OCI-LY3 (cell line): ENCODE measurements around the gene GOLGA6A.
"Not testable (repeated sequence)": the region's sequence is repeated elsewhere in the genome, so short reads cannot be mapped to it uniquely, and the experiment has no call there.

Source experiments
- H2AFZ ChIP-seq: fragments of 200-600, 300-600 bp; shearing (Covaris generic); 2 replicates; pipeline ENCODE4 v1.6.0; 2014; ENCODE audit warnings: antibody characterized with exemption, low read depth, low read length
- H3K27ac ChIP-seq: fragments of 200-600, 300-600 bp; sonication (generic); 2 replicates; pipeline ENCODE4 v1.5.1; 2014; ENCODE audit warnings: mild to moderate bottlenecking, low read length, moderate library complexity, mixed read lengths
- H3K27me3 ChIP-seq: fragments of 200-600, 300-600 bp; sonication (generic); 2 replicates; pipeline ENCODE4 v1.6.1; 2014; ENCODE audit warnings: low read depth, low read length, mixed read lengths
- H3K36me3 ChIP-seq: fragments of 200-600, 300-600 bp; sonication (generic); replicated peaks from 2 replicates; pipeline ENCODE3; 2014; ENCODE audit warnings: low read depth, low read length, mixed read lengths
- H3K4me1 ChIP-seq: fragments of 300-600, 200-600 bp; sonication (generic); 2 replicates; pipeline ENCODE4 v1.6.1; 2014; ENCODE audit warnings: low read length, mixed read lengths
- H3K4me2 ChIP-seq: fragments of 200-600, 300-600 bp; sonication (generic); 2 replicates; pipeline ENCODE4 v1.6.1; 2014; ENCODE audit warnings: low read length, mixed read lengths
- H3K4me3 ChIP-seq: fragments of 300-600, 200-600 bp; sonication (generic); 2 replicates; pipeline ENCODE4 v1.5.1; 2014; ENCODE audit warnings: antibody characterized with exemption, mild to moderate bottlenecking, low read length, moderate library complexity
- H3K79me2 ChIP-seq: fragments of 300-600, 200-600 bp; shearing (Covaris generic); 2 replicates; pipeline ENCODE4 v1.6.1; 2014; ENCODE audit warnings: mild to moderate bottlenecking, low read length, mixed read lengths
- H3K9ac ChIP-seq: fragments of 300-600, 200-600 bp; shearing (Covaris generic); 2 replicates; pipeline ENCODE4 v1.6.0; 2014; ENCODE audit warnings: mild to moderate bottlenecking, low read length, moderate library complexity
- H3K9me3 ChIP-seq: fragments of 200-600, 300-600 bp; shearing (Covaris generic); 2 replicates; pipeline ENCODE4 v1.6.1; 2014; ENCODE audit warnings: low read length, mixed read lengths; ENCODE audit not compliant: insufficient read depth
- H4K20me1 ChIP-seq: fragments of 200-600, 300-600 bp; sonication (generic); 2 replicates; pipeline ENCODE4 v1.6.1; 2016; ENCODE audit warnings: low read length, mixed read lengths; ENCODE audit not compliant: insufficient read depth
- EZH2phosphoT487 ChIP-seq: fragments of 200-600 bp; shearing (Covaris generic); IDR thresholded peaks from 2 replicates; pipeline ENCODE4 v1.6.1; 2018; ENCODE audit warnings: antibody characterized with exemption, mixed run types, low read depth
- TF ChIP-seq, protein P1 (sequence below): fragments of 200-600, 300-600 bp; sonication (generic); IDR thresholded peaks from 2 replicates; pipeline ENCODE4 v1.5.1; 2014; ENCODE audit warnings: antibody characterized with exemption, low read length, low read depth

Gene GOLGA6A

DNA sequence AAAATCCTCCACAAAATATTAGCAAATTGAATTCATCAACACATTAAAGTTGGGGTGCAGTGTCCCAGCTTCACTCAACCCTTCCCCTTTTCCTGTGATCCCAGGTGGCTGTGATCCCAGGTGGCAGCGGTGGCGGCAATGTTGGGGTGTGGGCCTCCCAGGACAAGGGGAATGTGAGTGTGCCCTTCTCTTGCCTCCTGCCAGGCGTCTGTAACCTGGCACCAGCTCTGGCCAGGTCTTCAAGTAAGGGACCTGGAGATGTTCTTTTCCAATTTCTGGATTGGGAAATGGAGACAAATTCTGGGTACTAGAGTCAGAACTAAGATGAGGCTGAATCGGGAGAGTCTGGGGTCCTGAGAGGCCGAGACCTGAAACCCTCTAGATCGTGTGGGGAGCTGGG lies 20.1 kb downstream of the GOLGA6A start:
- Histone ChIP-seq H2AFZ (no peak overlapping the region), H3K4me1 (no peaks in the 10 kb centered on the region), H3K27me3 (peaks cover 4% of the 10 kb centered on the region; the same call in 1 of the 2 replicates), H4K20me1 (no peaks in the 10 kb centered on the region), H3K27ac (no peak overlapping the region), H3K4me2 (no peak overlapping the region), H3K9ac (no peak overlapping the region), H3K36me3 (no peaks in the 10 kb centered on the region), H3K79me2 (no peaks in the 10 kb centered on the region), H3K4me3 (no peak overlapping the region), H3K9me3 (no peaks in the 10 kb centered on the region)
- TF ChIP-seq EZH2phosphoT487, result no peak
- TF ChIP-seq, protein P1, sequence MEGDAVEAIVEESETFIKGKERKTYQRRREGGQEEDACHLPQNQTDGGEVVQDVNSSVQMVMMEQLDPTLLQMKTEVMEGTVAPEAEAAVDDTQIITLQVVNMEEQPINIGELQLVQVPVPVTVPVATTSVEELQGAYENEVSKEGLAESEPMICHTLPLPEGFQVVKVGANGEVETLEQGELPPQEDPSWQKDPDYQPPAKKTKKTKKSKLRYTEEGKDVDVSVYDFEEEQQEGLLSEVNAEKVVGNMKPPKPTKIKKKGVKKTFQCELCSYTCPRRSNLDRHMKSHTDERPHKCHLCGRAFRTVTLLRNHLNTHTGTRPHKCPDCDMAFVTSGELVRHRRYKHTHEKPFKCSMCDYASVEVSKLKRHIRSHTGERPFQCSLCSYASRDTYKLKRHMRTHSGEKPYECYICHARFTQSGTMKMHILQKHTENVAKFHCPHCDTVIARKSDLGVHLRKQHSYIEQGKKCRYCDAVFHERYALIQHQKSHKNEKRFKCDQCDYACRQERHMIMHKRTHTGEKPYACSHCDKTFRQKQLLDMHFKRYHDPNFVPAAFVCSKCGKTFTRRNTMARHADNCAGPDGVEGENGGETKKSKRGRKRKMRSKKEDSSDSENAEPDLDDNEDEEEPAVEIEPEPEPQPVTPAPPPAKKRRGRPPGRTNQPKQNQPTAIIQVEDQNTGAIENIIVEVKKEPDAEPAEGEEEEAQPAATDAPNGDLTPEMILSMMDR, result no peak

DNA sequence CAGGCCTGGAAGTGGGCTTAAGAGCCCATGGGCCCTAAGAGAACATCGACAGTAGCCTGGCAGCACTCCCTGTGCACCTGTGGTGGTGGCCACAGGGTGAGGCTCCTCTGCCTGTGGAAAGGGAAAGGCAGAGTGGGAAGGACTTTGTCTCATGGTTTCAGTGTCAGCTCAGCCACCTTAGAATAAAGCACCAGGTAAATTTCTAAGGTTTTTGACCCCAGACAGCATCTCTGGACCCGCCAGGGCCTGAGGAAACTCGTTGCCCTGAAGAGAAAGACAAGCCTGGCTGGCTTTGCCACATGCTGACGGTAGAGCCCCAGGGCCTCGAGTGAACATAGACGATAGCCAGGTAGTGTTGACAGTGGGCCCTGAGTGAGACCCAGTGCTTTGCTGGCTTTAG lies 22.1 kb downstream of the GOLGA6A start:
- Histone ChIP-seq H3K27ac (no peak overlapping the region), H3K36me3 (no peaks in the 10 kb centered on the region), H3K27me3 (peaks cover 9% of the 10 kb centered on the region; the same call in 1 of the 2 replicates), H3K4me1 (no peaks in the 10 kb centered on the region), H3K4me3 (no peak overlapping the region), H3K79me2 (no peaks in the 10 kb centered on the region), H3K9ac (no peak overlapping the region), H4K20me1 (no peaks in the 10 kb centered on the region), H2AFZ (no peak overlapping the region), H3K9me3 (no peaks in the 10 kb centered on the region), H3K4me2 (no peak overlapping the region)
- TF ChIP-seq, protein P1, result no peak
- TF ChIP-seq EZH2phosphoT487, result no peak

DNA sequence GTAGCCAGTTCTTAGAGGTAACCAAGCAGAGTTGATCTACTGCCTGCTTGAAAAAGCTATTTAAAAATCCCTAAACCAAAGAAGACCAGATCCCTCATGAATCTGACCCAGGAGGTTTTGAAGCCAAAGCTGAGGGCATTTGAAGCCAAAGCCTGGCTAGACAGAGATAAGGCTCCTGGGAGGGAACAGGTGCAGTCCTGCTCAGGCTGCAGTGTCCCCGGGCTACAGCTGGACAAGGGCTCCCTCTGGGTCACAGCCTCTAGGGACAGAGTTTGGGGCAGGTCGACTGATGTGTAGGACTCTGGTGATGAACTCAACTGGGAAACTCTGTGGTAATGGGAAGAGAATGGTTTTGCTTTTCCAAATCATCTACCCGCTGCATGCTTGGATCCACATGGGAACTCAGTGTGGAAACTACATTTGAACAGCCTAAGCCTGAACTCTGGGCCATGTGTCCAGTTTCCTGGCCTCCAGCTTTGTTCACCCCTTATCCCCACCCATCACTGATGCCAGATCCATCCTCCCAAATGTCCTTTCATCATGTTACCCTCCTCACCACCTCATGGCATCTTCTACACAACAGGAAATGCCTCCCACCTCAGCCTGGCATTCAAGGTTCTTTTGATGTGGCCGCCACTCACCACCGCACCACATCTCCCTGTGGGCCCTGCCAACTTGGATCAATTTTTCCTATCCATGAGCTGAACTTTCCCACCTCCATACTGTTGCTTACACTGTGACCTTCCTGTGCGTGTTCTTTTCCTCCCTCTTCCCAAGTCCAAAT lies 23.1 kb downstream of the GOLGA6A start:
- not testable (repeated sequence) for H3K9me3 ChIP-seq, H3K9ac ChIP-seq, H2AFZ ChIP-seq, H3K27ac ChIP-seq, H3K36me3 ChIP-seq, H3K4me3 ChIP-seq, H3K4me2 ChIP-seq, H4K20me1 ChIP-seq, H3K4me1 ChIP-seq, H3K79me2 ChIP-seq
- peaks cover 14% of the 10 kb centered on the region; the same call in 1 of the 2 replicates for H3K27me3 ChIP-seq

DNA sequence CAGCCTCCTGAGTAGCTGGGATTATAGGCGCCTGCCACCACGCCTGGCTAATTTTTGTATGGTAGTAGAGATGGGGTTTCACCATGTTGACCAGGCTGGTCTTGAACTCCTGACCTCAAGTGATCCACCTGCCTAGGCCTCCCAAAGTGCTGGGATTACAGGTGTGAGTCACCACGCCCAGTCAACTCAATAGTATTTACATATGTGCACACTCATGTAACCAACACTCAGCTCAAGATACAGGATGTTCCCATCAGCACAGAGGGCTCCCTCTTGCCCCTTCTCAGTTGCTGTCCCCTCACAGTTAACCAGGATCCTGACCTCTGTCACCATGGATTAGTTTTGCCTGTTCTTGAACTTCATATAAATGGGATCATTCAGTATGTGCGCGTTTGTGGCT lies 26.0 kb downstream of the GOLGA6A start:
- Histone ChIP-seq H3K27me3 (peaks cover 14% of the 10 kb centered on the region; the same call in 1 of the 2 replicates), H3K4me1 (peaks cover 11% of the 10 kb centered on the region)
- H3K4me2 ChIP-seq, H2AFZ ChIP-seq, H4K20me1 ChIP-seq, H3K27ac ChIP-seq, H3K9me3 ChIP-seq, H3K9ac ChIP-seq, H3K4me3 ChIP-seq, H3K36me3 ChIP-seq, H3K79me2 ChIP-seq: not testable (repeated sequence)

DNA sequence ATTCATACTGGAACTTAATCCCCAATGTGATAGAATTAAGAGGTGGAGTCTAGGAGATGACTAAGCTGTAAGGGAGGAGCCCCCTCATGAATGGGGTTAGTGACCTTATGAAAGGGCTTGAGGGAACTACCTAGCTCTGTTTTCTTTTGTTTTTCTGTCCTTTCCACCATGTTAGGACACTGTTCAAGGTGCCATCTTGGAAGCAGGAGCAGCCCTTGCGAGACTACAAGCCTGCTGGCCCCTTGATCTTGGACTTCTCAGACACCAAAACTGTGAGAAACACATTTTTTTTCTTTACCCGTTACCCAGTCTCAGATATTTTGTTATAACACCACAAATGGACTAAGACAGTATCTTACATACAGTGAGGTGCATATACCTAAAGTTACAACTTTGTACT lies 26.5 kb downstream of the GOLGA6A start:
- H3K4me2 ChIP-seq, result no peak overlapping the region
- no peak overlapping the region for H2AFZ ChIP-seq
- no peaks in the 10 kb centered on the region for H3K9me3 ChIP-seq
- H3K4me3 ChIP-seq, result no peak overlapping the region
- no peaks in the 10 kb centered on the region for H3K36me3 ChIP-seq
- peaks cover 11% of the 10 kb centered on the region for H3K4me1 ChIP-seq
- H3K27ac ChIP-seq, result no peak overlapping the region
- no peaks in the 10 kb centered on the region for H4K20me1 ChIP-seq
- H3K9ac ChIP-seq, result no peak overlapping the region
- H3K79me2 ChIP-seq, result no peaks in the 10 kb centered on the region
- peaks cover 14% of the 10 kb centered on the region; the same call in 1 of the 2 replicates for H3K27me3 ChIP-seq
- TF ChIP-seq EZH2phosphoT487, result no peak
- TF ChIP-seq, protein P1, result no peak
